ENCODE results near the gene GATD1. TPM values are rescaled to one million over a fixed set of nuclear protein-coding genes. Genes with fewer than 3 reads are reported as not detected.

Gene GATD1
- polyA plus RNA-seq, 1 donor from 2014 or later: 146 TPM

DNA sequence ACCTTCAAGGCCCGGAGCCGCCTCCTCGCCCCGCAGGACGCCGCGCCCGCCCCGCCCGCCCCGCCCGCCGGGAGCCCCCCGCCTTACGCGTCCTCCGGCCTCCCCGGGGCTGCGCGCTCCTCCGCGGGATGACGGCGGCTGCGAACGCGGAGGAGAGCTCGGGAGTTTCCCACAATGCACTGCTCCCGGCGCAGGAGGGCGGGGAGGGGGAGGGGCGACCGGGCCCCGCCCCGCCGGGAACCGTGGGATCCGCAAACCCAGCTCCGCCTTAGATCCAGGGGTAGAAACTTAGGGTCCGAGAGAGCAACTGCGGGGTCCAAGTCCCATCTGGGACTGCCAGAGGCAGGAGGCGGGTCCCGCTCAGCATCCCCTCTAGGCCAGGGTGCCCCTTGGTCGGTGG lies 12.7 kb upstream of the GATD1 start, which contains the start of gene CEND1:
Gene CEND1, minus strand, starts transcription at position 148 of the 400 bp plus-strand sequence. CDS start 1,514 bp downstream, outside the sequence.
- Histone ChIP-seq H3K9ac (ENCODE audit: low read length) (peak within 1 kb of the TSS; percentile 79), H3K27me3 (ENCODE audit: insufficient read depth, low read depth, low read length) (no peaks in the 10 kb centered on the region), H3K4me2 (ENCODE audit: low read length) (peak within 1 kb of the TSS; percentile 85)

DNA sequence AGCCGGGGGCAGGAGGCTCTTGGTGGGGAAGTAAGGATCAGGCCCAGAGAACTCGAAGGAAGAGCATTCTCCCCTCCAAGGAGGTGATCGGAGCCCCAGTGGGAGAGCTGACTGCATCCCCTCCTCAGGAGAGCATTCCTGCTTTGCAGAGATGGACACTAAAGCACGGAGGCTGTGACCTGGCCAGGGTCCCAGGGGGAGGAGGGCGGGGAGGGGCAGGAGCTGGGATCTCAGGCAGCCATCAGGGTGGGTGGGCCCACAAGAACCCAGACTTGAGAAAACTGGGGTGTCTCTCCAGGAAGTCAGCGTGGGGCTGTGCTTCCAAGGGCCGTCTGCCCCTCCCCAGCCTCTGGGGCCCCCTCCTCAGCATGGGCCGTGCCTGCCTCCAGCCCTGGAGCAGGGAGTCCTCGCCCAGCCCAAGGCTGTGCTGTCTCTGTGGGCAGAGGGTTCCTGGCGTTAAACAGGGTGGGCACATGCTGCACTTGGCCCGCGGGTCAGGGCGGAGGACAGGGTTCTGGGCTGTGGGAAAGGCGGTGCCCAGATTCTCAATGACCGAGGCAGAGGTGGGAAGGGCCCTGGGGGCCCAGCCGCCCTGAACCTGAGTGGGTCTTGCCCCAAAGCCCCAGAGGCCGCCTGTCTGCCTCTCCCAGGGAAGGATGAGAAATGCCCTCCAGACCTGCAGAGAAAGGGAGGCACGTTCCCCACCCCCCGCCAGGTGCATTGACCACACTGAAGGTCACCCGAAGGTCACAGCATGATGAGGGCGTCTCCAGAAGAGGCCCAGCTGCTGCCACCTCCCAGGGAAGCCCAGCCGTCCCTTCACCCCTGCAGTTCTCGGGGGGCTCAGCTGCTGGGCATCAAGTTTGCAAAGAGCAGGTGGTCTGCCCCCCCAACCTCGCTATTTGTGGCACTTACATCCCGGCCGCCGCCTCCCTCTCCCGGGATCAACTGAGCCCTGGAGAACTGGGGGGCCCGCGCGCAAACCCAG lies 12.0 kb upstream of the GATD1 start:
- Histone ChIP-seq H4K20me1 (ENCODE audit: insufficient read depth) (no peaks in the 10 kb centered on the region), H3K4me3 (ENCODE audit: low read length) (peak overlapping the region; percentile 83), H3K27me3 (ENCODE audit: insufficient read depth, low read depth, low read length) (no peaks in the 10 kb centered on the region), H3K36me3 (ENCODE audit: insufficient read depth, low read length) (no peaks in the 10 kb centered on the region), H2AFZ (ENCODE audit: low read depth, low read length) (no peak overlapping the region), H3K27ac (ENCODE audit: low read length) (peak overlapping the region; percentile 30), H3K4me2 (ENCODE audit: low read length) (peak overlapping the region; percentile 85), H3F3A (ENCODE audit: insufficient read depth, low read length, poor library complexity, severe bottlenecking) (no peaks in the 10 kb centered on the region), H3K79me2 (replicated peaks; ENCODE audit: insufficient read depth, low read length) (peaks cover 6% of the 10 kb centered on the region), H3K9me2 (ENCODE audit: insufficient read depth, low read length) (no peaks in the 10 kb centered on the region), H3K9me3 (ENCODE audit: low read length) (no peaks in the 10 kb centered on the region), H3K9ac (ENCODE audit: low read length) (peak overlapping the region; percentile 79)
- TF ChIP-seq MXI1 (conservative IDR thresholded peaks at IDR 0.05; ENCODE audit: poor library complexity, severe bottlenecking) (peak; percentile 34), POLR2AphosphoS5 (IDR thresholded peaks at IDR 0.05) (no peak), RAD21 (conservative IDR thresholded peaks at IDR 0.05) (no peak), TAF1 (IDR thresholded peaks at IDR 0.05; ENCODE audit: low read depth) (no peak)
- TF ChIP-seq, protein P1, sequence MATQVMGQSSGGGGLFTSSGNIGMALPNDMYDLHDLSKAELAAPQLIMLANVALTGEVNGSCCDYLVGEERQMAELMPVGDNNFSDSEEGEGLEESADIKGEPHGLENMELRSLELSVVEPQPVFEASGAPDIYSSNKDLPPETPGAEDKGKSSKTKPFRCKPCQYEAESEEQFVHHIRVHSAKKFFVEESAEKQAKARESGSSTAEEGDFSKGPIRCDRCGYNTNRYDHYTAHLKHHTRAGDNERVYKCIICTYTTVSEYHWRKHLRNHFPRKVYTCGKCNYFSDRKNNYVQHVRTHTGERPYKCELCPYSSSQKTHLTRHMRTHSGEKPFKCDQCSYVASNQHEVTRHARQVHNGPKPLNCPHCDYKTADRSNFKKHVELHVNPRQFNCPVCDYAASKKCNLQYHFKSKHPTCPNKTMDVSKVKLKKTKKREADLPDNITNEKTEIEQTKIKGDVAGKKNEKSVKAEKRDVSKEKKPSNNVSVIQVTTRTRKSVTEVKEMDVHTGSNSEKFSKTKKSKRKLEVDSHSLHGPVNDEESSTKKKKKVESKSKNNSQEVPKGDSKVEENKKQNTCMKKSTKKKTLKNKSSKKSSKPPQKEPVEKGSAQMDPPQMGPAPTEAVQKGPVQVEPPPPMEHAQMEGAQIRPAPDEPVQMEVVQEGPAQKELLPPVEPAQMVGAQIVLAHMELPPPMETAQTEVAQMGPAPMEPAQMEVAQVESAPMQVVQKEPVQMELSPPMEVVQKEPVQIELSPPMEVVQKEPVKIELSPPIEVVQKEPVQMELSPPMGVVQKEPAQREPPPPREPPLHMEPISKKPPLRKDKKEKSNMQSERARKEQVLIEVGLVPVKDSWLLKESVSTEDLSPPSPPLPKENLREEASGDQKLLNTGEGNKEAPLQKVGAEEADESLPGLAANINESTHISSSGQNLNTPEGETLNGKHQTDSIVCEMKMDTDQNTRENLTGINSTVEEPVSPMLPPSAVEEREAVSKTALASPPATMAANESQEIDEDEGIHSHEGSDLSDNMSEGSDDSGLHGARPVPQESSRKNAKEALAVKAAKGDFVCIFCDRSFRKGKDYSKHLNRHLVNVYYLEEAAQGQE (IDR thresholded peaks at IDR 0.05; ENCODE audit: borderline replicate concordance): no peak

More for the DNA sequence above, 12.7 kb upstream of the GATD1 start, which contains the start of gene CEND1:
- peaks cover 6% of the 10 kb centered on the region for H3K79me2 ChIP-seq (replicated peaks; ENCODE audit: insufficient read depth, low read length)
- H3K27ac ChIP-seq (ENCODE audit: low read length): peak within 1 kb of the TSS; percentile 30
- H2AFZ ChIP-seq (ENCODE audit: low read depth, low read length): no peak within 1 kb of the TSS
- TF ChIP-seq TAF1 (IDR thresholded peaks at IDR 0.05; ENCODE audit: low read depth): peak; percentile 69
- TF ChIP-seq POLR2AphosphoS5 (IDR thresholded peaks at IDR 0.05): peak; percentile 76
- TF ChIP-seq MXI1 (conservative IDR thresholded peaks at IDR 0.05; ENCODE audit: poor library complexity, severe bottlenecking): no peak
- H3K4me3 ChIP-seq (ENCODE audit: low read length): peak within 1 kb of the TSS; percentile 83
- no peaks in the 10 kb centered on the region for H3K36me3 ChIP-seq (ENCODE audit: insufficient read depth, low read length)
- no peaks in the 10 kb centered on the region for H4K20me1 ChIP-seq (ENCODE audit: insufficient read depth)
- no peaks in the 10 kb centered on the region for H3K9me2 ChIP-seq (ENCODE audit: insufficient read depth, low read length)
- no peaks in the 10 kb centered on the region for H3F3A ChIP-seq (ENCODE audit: insufficient read depth, low read length, poor library complexity, severe bottlenecking)
- H3K9me3 ChIP-seq (ENCODE audit: low read length): no peaks in the 10 kb centered on the region

DNA sequence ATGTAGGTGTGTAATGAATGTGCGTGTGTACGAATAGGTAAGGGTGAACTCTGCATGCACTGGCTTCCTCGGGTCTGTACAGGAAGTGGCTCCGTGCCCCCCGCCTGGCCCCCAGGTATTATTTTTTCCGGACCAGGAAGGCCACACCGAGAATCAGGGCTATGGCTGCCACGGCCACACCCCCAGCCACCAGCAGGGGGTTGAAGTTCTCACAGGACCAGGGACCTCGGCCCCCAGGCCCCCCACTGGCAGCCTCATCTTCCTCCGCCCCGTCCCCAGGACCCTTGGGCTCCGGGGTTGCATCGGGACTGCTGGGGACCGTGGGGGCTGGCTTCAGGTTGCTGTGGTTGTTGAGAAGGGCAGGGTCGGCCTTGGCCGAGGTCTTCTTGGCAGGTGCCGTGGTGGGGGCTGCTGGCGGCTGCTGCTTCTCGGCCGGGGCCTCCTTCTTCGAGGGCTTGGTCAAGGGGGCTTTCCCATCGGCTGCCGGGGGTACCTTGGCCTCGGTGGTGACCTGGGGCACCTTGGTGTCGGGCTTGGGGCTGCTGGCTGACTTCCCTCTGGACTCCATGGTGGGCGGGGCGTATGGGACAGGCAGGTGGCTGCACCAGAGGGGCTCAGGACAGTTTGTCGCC lies 10.8 kb upstream of the GATD1 start:
- peaks cover 6% of the 10 kb centered on the region for H3K79me2 ChIP-seq (replicated peaks; ENCODE audit: insufficient read depth, low read length)
- H3K27me3 ChIP-seq (ENCODE audit: insufficient read depth, low read depth, low read length): no peaks in the 10 kb centered on the region
- no peaks in the 10 kb centered on the region for H3K9me2 ChIP-seq (ENCODE audit: insufficient read depth, low read length)
- H4K20me1 ChIP-seq (ENCODE audit: insufficient read depth): no peaks in the 10 kb centered on the region
- H3K4me3 ChIP-seq (ENCODE audit: low read length): peak overlapping the region; percentile 83
- TF ChIP-seq TAF1 (IDR thresholded peaks at IDR 0.05; ENCODE audit: low read depth): no peak
- H2AFZ ChIP-seq (ENCODE audit: low read depth, low read length): no peak overlapping the region
- H3K4me2 ChIP-seq (ENCODE audit: low read length): no peak overlapping the region
- H3K9ac ChIP-seq (ENCODE audit: low read length): no peak overlapping the region
- no peaks in the 10 kb centered on the region for H3K9me3 ChIP-seq (ENCODE audit: low read length)
- no peaks in the 10 kb centered on the region for H3F3A ChIP-seq (ENCODE audit: insufficient read depth, low read length, poor library complexity, severe bottlenecking)
- no peaks in the 10 kb centered on the region for H3K36me3 ChIP-seq (ENCODE audit: insufficient read depth, low read length)
- H3K27ac ChIP-seq (ENCODE audit: low read length): no peak overlapping the region

All from neural cell (in vitro differentiated cells).